H4 (cell line): ENCODE results near the gene AMPD1. TPM values are rescaled to one million over a fixed set of nuclear protein-coding genes. Genes with fewer than 3 reads are reported as not detected.

ENCODE experiments used
- DNase-seq: peaks from one replicate; pipeline ENCODE4 v3.0.0-alpha.2; 2015; ENCODE audit warnings: low spot score
- total RNA-seq: library from RNA; depleted of rRNA; stranded (reverse); fragments of >200 nt; shearing (Covaris generic); gene quantifications from 2 replicates; pipeline ENCODE4 v1.2.3, GENCODE V29; 2014

AMPD1 gene
- total RNA-seq, 1 experiment from 2014 or later, result not detected

GRCh38 chr1:114700036-114700600 lies 4.8 kb upstream of the AMPD1 start:
- no peak for DNase-seq

DNA sequence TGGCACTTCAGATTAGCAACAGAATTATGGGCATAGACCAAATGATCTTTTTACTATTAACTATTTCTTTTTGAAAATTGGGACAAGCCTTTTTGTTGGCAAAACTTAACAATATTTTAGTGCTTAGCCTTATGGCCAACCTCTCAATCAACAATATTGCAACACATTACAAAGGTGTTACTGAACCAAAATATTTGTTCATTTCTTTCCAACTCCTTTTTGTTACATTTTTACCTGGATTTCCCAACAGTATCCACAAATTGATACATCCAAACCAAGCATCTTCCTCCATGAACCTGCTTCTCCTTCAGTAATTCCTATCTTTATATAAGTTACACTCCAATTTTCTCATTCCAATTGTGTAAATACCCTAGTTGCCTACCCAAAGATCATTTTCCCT lies 1.5 kb upstream of the AMPD1 start:
- DNase-seq, result no peak

GRCh38 chr1:114694540-114695310 lies 621 bp downstream of the AMPD1 start:
- DNase-seq, result no peak

- DNase-seq, result no peak
These were observed 2.4 kb downstream of the AMPD1 start for GRCh38 chr1:114692947-114693346.

DNA sequence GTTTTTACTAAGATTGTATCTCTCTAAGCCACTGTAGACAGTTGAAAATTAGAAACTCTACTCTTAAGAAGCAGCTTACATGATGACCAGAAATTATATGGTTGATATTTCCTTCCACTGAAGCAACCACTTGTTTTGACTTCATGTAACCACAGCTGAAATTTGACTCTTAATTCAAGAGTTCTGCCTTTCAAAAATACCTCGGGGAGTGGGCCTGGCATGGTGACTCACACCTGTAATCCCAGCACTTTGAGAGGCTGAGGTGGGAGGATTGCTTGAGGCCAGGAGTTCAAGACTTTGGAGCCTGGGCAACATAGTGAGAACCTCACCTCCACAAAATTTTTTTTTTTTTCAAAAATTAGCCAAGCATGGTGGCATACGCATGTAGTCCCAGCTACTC lies 4.3 kb downstream of the AMPD1 start:
- DNase-seq, result peak; percentile 37

- DNase-seq, result no peak
These were observed 5.2 kb downstream of the AMPD1 start for GRCh38 chr1:114690148-114690547.

DNA sequence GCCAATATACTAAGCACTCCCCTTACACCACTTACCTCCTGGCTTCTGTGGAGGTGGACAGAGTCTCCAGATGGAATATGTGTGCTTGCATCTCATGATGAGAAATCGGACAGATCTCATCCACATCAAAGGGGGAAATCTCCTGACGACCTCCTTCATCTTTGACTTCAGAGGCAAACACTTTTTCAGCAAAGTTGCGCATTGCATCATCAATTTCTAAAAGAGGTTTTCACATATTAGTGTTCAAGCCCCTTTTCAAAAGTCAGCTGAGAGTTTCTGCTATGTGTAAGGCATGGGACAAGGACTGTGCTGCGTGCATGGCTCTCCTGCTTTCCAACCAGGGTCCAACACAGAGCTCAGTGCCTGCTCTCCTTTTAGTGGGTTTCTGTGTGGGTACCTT lies 6.8 kb downstream of the AMPD1 start:
- no peak for DNase-seq

- no peak for DNase-seq
These were observed 9.5 kb downstream of the AMPD1 start for GRCh38 chr1:114685851-114686250.

- no peak for DNase-seq
These were observed 17.7 kb downstream of the AMPD1 start for GRCh38 chr1:114677691-114678090.

DNA sequence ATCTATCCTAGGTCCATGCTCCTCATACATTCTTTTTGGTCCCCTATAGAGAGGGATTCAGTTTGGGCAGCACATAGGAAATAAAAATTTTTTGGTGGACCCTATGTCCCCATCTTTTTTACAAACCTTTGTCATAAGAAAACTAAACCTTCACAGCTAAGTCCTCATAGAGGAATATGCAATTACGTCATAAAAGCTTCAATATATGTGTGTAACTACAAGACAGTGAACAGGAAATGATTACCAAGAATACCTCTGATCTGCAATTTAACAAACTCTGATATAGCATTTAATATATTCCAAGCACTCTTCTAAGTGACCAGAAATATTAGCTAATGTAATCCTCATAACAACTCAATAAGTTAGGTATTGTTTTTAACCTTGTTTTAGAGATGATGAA lies 19.2 kb downstream of the AMPD1 start:
- DNase-seq, result no peak

- no peak for DNase-seq
These were observed 23.4 kb downstream of the AMPD1 start for GRCh38 chr1:114671939-114672275.

GRCh38 chr1:114671011-114671938 lies 24.1 kb downstream of the AMPD1 start:
- DNase-seq, result no peak

DNA sequence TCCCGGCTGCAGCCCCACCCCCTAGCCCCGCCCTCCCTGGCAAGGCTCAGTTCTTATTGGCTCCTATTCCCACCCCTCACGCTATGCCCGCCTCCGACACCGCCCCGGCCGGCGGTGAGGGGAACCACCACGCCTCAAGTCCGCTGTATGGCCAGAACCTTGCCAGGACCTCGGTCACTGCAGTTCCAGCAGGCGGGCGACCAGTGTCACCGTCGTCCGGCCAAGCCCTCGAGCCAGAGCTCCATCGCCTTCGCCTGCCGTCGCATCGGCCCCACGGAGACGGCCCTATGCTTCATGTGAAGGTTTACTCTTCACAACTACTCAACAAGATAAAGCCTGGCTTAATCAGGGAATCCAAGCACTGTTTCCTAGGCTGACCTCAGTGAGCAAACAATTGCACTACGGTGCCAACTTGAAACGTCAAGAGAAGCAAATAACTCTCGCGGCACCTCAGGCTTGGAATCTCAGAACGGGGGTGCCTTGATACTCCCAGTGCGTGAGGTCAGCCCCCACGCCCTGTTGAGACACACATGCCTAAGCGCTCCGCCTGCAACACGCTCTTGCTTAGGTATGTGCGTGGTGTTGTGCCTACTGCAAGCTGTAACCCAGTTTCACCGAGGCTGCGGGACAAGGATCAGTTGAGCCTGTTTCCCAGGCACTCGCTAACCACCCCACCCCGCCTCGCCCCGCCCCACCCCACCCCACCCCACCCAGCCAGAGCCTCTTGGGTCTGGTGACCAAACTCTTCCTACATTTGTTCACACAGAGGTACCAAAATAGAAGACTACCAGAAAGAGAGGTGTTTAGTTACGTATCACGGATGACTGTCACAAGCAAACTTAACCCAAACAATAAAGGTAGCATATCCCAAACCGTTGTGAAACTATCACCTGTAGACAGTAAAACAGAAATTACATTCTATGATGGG lies 25.0 kb downstream of the AMPD1 start:
- DNase-seq, result peak; percentile 70

DNA sequence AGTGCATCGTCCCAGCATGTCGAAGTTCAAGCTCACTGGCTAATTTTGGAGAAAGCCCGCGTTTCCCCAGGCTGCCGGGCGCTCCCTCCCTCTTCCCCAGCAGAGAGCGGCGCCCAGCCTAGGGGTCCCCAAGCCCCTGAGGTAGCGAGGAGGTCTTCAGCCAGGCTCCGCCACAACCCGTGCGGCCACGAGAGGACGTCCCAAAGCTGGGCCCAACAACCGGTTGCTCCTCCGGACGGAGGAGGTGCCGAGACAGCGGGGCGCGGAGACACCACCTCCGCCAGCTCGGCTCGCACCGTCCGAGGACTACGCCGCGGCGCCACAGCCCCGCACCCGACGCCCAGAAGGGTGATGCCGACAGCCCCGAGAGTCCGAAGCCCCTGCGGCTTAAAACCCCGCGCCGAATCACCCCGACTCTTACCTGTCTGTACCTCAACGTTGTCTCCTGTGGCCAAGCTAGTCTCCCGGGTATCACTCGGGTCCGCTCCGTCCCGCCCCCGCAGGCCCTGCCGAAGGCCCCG lies 25.7 kb downstream of the AMPD1 start, which contains the start of gene DENND2C:
DENND2C (minus strand) TSS at position 488 of the 521 bp plus-strand sequence. CDS start 44,065 bp downstream, outside the sequence.
- DNase-seq, result no peak

DNA sequence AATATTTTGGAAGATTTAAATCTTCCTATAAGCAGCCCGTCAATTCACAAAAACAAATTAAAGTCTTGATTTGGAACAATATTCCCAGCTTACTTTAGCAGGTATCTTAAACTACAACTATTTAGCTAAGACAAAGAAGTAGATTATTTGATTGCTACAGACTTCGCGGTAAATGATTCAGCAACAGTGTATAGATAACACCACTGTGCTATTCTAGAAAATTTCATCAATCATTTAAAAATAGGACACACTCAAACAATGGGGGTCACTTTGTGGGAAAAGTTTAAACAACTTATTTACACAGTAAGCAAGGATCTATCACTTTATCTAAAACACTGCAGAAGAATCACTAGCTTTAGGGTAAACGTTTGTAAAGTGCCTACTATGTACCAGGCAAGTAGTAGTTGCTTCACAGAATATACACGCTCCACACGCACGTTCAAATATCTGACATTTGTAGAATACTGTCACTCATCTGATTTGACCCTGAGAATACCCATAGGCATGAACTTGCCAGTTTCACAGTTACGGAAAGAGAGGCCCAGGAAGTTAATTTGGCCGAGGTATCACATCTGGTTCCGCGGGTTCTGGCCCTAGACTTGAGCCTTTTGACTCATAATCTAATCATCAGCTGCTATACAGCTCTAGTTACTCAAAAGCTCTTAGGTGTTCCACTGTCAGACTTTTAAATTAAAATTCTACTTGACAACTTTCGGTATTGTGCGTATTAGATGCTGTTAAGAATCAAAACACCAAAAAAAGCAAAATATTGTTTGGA lies 26.4 kb downstream of the AMPD1 start:
- DNase-seq, result no peak

DNA sequence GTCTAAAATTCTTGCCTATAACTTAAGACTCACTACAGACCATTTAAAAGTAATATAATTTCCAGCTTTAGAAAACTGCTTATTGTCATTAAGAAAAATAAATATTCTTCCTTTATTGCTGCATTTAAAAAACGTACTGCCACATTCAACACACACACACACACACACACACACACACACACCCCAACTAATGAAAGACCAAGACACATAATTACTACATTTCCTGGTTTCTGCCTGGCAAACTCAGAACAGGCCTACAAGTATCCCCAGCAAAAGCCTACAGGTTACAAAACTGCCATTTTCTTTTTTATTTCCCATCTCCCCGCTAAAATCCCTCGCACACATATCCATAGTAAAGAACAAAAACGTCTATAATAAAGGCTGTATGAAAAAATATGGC lies 27.0 kb downstream of the AMPD1 start:
- no peak for DNase-seq

GRCh38 chr1:114666954-114667353 lies 28.4 kb downstream of the AMPD1 start:
- DNase-seq, result no peak

DNA sequence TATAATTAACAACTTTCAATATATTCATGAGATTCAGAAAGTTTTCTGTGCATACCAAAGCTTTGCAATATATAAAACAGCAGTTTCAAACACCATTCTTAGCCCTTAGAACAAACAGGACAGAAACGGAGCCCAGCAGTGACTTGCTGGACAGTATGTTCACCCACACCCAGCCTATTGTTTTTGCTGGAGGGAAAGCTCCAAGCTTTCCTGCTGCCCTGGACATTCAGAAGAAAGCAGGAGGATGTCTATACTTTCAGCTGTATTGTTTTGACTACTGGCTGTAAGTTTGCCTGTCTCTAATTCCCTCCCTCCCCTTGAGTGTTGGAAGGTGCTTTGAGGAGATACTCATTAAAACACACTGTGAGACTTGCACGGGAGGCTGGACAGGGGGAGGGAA lies 35.1 kb downstream of the AMPD1 start:
- DNase-seq, result no peak

DNA sequence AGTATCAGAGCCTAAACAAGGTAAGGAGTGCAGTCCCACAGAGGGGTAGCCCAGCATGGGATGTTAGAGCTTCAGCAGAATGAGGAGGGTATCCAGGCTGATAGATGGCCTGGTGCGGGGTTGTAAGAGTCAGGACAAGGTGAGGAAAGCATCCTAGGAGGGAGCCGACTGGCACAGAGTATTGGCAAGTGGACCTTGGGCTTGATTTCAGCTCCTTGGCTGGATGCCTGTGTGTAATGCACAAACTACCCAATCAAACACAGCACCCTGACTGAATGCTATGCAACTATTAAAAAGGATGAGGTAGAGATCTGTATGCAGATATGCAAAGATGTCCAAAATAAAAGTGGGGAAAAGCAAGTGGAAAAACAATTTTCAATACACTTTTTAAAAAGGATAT lies 43.5 kb downstream of the AMPD1 start:
- no peak for DNase-seq

- DNase-seq, result no peak
These were observed 46.8 kb downstream of the AMPD1 start for GRCh38 chr1:114648503-114648902.
